ENCODE data around the gene AMH.

DNA sequence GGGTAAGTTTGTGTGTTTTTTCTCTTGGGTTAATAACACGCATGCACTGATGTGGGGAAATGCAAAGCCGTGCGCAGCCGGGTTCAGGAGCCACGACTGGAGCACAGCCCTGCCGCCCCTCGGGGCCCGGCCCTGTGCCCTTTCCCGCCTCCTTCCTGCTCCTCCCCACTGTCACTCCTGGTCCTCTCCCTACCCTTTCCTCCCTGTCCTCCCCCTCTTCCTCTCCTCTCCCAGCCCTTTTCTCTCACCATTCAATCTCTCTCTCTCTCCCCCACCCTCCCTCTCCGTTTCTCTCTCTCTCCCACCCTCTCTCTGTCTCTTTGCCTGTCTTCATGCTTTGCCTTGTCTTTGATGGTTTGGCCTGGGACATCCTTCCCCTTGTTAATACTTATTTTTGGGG is 40.1 kb upstream of the AMH start:
- no peak for TF ChIP-seq EP300 (IDR thresholded peaks at IDR 0.05)
- TF ChIP-seq, protein P1, sequence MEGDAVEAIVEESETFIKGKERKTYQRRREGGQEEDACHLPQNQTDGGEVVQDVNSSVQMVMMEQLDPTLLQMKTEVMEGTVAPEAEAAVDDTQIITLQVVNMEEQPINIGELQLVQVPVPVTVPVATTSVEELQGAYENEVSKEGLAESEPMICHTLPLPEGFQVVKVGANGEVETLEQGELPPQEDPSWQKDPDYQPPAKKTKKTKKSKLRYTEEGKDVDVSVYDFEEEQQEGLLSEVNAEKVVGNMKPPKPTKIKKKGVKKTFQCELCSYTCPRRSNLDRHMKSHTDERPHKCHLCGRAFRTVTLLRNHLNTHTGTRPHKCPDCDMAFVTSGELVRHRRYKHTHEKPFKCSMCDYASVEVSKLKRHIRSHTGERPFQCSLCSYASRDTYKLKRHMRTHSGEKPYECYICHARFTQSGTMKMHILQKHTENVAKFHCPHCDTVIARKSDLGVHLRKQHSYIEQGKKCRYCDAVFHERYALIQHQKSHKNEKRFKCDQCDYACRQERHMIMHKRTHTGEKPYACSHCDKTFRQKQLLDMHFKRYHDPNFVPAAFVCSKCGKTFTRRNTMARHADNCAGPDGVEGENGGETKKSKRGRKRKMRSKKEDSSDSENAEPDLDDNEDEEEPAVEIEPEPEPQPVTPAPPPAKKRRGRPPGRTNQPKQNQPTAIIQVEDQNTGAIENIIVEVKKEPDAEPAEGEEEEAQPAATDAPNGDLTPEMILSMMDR (IDR thresholded peaks at IDR 0.05), result no peak
- TF ChIP-seq POLR2A (IDR thresholded peaks at IDR 0.05), result no peak
- TF ChIP-seq POLR2AphosphoS5 (IDR thresholded peaks at IDR 0.05), result no peak

Data from upper lobe of left lung (tissue), 4 donors.